PC-3 (cell line): ENCODE results near the gene TENM4.

Source experiments
- CTCF ChIP-seq: fragments of 300-600 bp; sonication (generic); conservative IDR thresholded peaks from 2 replicates; pipeline ENCODE4 v1.5.1; 2017; ENCODE audit warnings: antibody characterized with exemption, low read depth, mild to moderate bottlenecking, low read length
- EZH2 ChIP-seq: fragments of 300-600 bp; sonication (generic); IDR thresholded peaks from one replicate; pipeline ENCODE4 v1.6.1; 2017; ENCODE audit warnings: antibody characterized with exemption, mild to moderate bottlenecking, low read length; ENCODE audit not compliant: unreplicated experiment

- TF ChIP-seq CTCF (no peak), EZH2 (no peak)
Measured at GRCh38 chr11:79066456-79067351, 374.1 kb downstream of the TENM4 start.
